ENCODE results near the gene GRIPAP1.

The GRIPAP1 gene

DNA sequence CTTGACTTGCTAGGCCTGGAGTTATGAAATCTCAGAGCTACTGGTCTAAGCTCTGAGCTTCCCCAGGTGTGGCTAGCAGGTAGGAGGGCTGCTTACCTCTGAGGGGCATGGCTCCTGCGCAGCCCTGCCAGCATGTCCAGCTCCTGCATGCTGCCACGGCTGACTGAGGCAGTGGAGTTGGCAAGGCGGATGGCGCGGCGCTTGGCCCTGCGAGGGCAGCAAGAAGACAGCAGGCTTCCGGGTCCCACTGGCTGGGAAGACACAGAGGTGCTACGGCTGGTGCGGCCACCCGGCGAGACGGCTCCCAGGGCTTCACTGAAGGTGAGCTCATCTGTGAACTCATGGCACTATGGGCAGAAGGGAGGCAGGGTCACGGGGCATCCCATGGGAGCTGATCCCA, 36.1 kb downstream of the GRIPAP1 start:
- DNase-seq (ENCODE audit: low read depth), result no peak
- H3K4me3 ChIP-seq (ENCODE audit: low read depth, low read length), result no peak overlapping the region
- TF ChIP-seq, protein P1, sequence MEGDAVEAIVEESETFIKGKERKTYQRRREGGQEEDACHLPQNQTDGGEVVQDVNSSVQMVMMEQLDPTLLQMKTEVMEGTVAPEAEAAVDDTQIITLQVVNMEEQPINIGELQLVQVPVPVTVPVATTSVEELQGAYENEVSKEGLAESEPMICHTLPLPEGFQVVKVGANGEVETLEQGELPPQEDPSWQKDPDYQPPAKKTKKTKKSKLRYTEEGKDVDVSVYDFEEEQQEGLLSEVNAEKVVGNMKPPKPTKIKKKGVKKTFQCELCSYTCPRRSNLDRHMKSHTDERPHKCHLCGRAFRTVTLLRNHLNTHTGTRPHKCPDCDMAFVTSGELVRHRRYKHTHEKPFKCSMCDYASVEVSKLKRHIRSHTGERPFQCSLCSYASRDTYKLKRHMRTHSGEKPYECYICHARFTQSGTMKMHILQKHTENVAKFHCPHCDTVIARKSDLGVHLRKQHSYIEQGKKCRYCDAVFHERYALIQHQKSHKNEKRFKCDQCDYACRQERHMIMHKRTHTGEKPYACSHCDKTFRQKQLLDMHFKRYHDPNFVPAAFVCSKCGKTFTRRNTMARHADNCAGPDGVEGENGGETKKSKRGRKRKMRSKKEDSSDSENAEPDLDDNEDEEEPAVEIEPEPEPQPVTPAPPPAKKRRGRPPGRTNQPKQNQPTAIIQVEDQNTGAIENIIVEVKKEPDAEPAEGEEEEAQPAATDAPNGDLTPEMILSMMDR (IDR thresholded peaks at IDR 0.05; ENCODE audit: low read depth, low read length), result no peak
- TF ChIP-seq MYC (IDR thresholded peaks at IDR 0.05; ENCODE audit: low read depth, low read length) (no peak), POLR2A (IDR thresholded peaks at IDR 0.05; ENCODE audit: extremely low read depth, insufficient read length) (no peak)
- TF ChIP-seq, protein P2, sequence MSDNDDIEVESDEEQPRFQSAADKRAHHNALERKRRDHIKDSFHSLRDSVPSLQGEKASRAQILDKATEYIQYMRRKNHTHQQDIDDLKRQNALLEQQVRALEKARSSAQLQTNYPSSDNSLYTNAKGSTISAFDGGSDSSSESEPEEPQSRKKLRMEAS (IDR thresholded peaks at IDR 0.05; ENCODE audit: low read depth, low read length), result no peak

DNA sequence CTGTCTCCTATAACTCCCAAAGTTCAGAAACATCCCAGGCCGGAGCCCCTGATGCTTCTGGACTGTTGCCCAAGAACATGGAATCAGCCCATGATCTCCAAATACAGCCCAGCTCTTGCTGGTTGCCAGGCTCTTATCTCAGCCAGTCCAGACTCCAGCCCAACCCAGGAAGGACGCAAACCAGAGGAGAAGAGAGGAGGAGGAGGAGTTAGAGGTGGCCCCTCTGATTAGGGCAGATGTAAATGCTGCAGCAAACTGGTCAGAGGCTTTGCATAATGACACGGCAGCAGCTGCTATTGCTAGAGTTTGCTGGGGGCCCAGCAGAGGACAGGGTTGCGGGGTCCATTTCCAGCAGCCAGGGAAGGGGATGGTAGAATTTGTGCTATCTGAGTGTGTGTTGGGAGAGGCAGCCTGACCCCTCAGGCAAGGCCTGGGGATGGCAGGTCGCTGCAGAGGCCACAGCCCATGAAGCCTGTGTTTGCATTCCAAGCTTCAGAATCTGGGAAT, 40.4 kb downstream of the GRIPAP1 start:
- DNase-seq (ENCODE audit: low read depth), result no peak
- no peak for TF ChIP-seq MYC (IDR thresholded peaks at IDR 0.05; ENCODE audit: low read depth, low read length)
- TF ChIP-seq, protein P2 (IDR thresholded peaks at IDR 0.05; ENCODE audit: low read depth, low read length), result no peak
- TF ChIP-seq POLR2A (IDR thresholded peaks at IDR 0.05; ENCODE audit: extremely low read depth, insufficient read length), result no peak
- TF ChIP-seq, protein P1 (IDR thresholded peaks at IDR 0.05; ENCODE audit: low read depth, low read length), result no peak
- H3K4me3 ChIP-seq (ENCODE audit: low read depth, low read length), result no peak overlapping the region

DNA sequence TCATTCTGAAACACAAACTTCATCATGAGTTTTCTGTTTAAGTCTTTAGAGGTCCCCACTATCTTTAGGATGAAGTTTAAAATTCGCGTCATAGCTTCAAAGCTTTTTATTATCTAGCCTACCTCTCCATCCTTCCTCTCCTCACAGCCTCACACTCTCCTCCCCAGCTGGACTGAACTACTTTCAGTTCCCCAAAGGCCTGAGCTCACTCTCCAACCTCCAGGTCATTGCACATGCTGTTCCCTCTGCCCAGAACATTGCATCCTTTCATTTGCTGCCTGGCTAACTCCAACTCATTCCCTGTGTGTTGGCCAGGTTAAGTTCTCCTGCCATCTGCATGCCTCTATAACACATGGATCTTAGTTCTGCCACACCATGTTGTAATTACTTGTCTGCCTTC, 41.8 kb downstream of the GRIPAP1 start:
- H3K4me3 ChIP-seq (ENCODE audit: low read depth, low read length), result no peak overlapping the region
- TF ChIP-seq, protein P1 (IDR thresholded peaks at IDR 0.05; ENCODE audit: low read depth, low read length), result no peak
- TF ChIP-seq, protein P2 (IDR thresholded peaks at IDR 0.05; ENCODE audit: low read depth, low read length), result no peak
- TF ChIP-seq POLR2A (IDR thresholded peaks at IDR 0.05; ENCODE audit: extremely low read depth, insufficient read length) (no peak), MYC (IDR thresholded peaks at IDR 0.05; ENCODE audit: low read depth, low read length) (no peak)
- no peak for DNase-seq (ENCODE audit: low read depth)

DNA sequence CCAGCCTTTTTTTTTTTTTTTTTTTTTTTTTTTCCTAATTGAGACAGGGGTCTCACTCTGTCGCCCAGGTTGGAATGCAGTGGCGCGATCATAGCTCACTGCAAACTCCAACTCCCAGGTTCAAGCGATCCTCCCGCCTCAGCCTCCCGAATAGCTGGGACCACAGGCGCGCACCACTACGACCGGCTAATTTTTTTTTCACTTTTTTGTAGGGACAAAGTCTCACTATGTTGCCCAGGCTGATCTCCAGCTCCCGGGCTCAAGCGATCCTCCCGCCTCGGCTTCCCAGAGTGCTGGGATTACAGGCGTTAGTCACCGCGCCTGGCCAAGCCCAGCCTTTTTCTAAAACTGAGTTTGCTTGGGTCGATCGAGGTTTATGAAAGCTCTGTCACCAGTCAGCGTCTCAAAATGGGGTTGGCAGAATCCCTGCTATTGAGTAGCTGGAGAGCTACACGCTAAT, 43.4 kb downstream of the GRIPAP1 start:
- TF ChIP-seq, protein P2 (IDR thresholded peaks at IDR 0.05; ENCODE audit: low read depth, low read length), result no peak
- no peak for TF ChIP-seq MYC (IDR thresholded peaks at IDR 0.05; ENCODE audit: low read depth, low read length)
- no peak for TF ChIP-seq POLR2A (IDR thresholded peaks at IDR 0.05; ENCODE audit: extremely low read depth, insufficient read length)
- TF ChIP-seq, protein P1 (IDR thresholded peaks at IDR 0.05; ENCODE audit: low read depth, low read length), result no peak
- DNase-seq (ENCODE audit: low read depth), result peak; percentile 36
- H3K4me3 ChIP-seq (ENCODE audit: low read depth, low read length), result peak overlapping the region; percentile 68

DNA sequence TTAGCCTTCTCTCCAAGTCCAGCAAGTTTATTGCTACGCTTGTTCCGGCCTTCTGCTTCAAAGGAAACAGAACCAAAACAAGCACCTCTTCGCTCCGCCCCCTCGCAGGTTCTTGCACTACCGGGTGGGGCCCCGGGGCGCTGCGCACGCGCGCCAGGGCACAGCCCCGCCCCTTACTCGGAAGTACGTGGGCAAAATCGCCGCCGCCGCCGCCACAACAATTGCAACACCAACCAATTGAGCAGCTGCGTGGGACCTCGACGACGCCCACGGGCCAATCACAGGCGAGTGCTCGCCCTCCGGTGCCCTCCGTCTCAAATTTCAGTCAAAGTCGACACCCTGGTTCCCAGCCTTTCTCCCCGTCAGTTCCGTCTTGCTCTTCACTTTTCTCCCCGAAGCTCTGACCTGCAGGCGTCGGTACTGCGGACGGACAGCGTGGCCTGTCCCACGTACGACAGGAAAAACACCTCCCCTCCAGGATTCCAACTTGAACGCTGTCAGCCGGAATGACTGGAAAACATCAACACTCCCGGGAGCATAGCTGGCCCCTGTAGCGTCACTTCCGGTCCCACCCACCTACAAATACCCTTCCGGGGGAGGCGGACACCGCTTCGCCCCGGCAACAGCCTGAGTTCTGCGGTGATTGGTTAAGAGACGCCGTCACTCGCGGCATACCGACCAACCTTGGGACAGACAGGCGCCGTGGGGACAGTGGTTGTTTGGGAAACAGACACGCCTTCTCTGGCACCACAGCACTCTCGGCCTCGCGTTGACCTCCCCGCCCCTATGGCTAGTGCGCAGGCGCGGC, 44.0 kb downstream of the GRIPAP1 start:
- TF ChIP-seq, protein P2 (IDR thresholded peaks at IDR 0.05; ENCODE audit: low read depth, low read length), result no peak
- TF ChIP-seq POLR2A (IDR thresholded peaks at IDR 0.05; ENCODE audit: extremely low read depth, insufficient read length) (peak; percentile 26), MYC (IDR thresholded peaks at IDR 0.05; ENCODE audit: low read depth, low read length) (0 out of 2 replicates have a peak, but pooled peaks have one; percentile 28)
- TF ChIP-seq, protein P1 (IDR thresholded peaks at IDR 0.05; ENCODE audit: low read depth, low read length), result no peak
- DNase-seq (ENCODE audit: low read depth), result peak; percentile 97
- H3K4me3 ChIP-seq (ENCODE audit: low read depth, low read length), result peak overlapping the region; percentile 72
